H9 (cell line): ENCODE data around the gene RAB26. TPM values are rescaled to one million over a fixed set of nuclear protein-coding genes. Genes with fewer than 3 reads are reported as not detected.
"Not testable (repeated sequence)": the region's sequence is repeated elsewhere in the genome, so short reads cannot be mapped to it uniquely, and the experiment has no call there.

Experiments
- DNase-seq: peaks from one replicate; pipeline ENCODE4 v3.0.0-alpha.2; 2017
- H2AFZ ChIP-seq: one replicate; pipeline ENCODE4 v1.6.1; 2013; ENCODE audit warnings: mild to moderate bottlenecking, low read length, control low read depth, moderate library complexity
- H2AK5ac ChIP-seq: 2 replicates; pipeline ENCODE4 v1.6.1; 2013; ENCODE audit warnings: low read length, control low read depth, mixed read lengths; ENCODE audit not compliant: insufficient read length
- H2BK120ac ChIP-seq: one replicate; pipeline ENCODE4 v1.6.1; 2013; ENCODE audit warnings: low read depth, mild to moderate bottlenecking, low read length, control low read depth, inconsistent platforms; ENCODE audit not compliant: poor library complexity, severe bottlenecking
- H2BK12ac ChIP-seq: 2 replicates; pipeline ENCODE4 v1.6.1; 2013; ENCODE audit warnings: low read length, control low read depth, mixed read lengths, low read depth; ENCODE audit not compliant: insufficient read length
- H2BK15ac ChIP-seq: 2 replicates; pipeline ENCODE4 v1.6.1; 2013; ENCODE audit warnings: low read depth, low read length, control low read depth
- H2BK20ac ChIP-seq: one replicate; pipeline ENCODE4 v1.6.1; 2013; ENCODE audit warnings: low read depth, mild to moderate bottlenecking, low read length, control low read depth, inconsistent platforms; ENCODE audit not compliant: poor library complexity, severe bottlenecking
- H2BK5ac ChIP-seq: 2 replicates; pipeline ENCODE4 v1.6.1; 2013; ENCODE audit warnings: low read length, control low read depth, mixed read lengths; ENCODE audit not compliant: insufficient read length
- H3K14ac ChIP-seq: 2 replicates; pipeline ENCODE4 v1.6.1; 2013; ENCODE audit warnings: low read length, control low read depth; ENCODE audit not compliant: insufficient read depth
- H3K18ac ChIP-seq: 2 replicates; pipeline ENCODE4 v1.6.1; 2013; ENCODE audit warnings: low read depth, mild to moderate bottlenecking, mixed read lengths, low read length, control low read depth; ENCODE audit not compliant: insufficient read length
- H3K23ac ChIP-seq: 2 replicates; pipeline ENCODE4 v1.6.1; 2013; ENCODE audit warnings: low read length, control low read depth, mixed read lengths, low read depth; ENCODE audit not compliant: insufficient read length
- H3K23me2 ChIP-seq: 2 replicates; pipeline ENCODE4 v1.6.1; 2013; ENCODE audit warnings: low read depth, mild to moderate bottlenecking, mixed read lengths, low read length, control low read depth; ENCODE audit not compliant: insufficient read length, poor library complexity, severe bottlenecking
- H3K27ac ChIP-seq: 2 replicates; pipeline ENCODE4 v1.5.1; 2013; ENCODE audit warnings: low read length, control low read depth, mixed read lengths, low read depth; ENCODE audit not compliant: insufficient read length
- H3K27me3 ChIP-seq: 2 replicates; pipeline ENCODE4 v1.6.1; 2013; ENCODE audit warnings: low read length, control low read depth, inconsistent platforms; ENCODE audit not compliant: insufficient read depth
- H3K4ac ChIP-seq: 2 replicates; pipeline ENCODE4 v1.6.1; 2013; ENCODE audit warnings: low read depth, mild to moderate bottlenecking, control low read depth, inconsistent platforms, low read length, moderate library complexity
- H3K4me1 ChIP-seq: 2 replicates; pipeline ENCODE4 v1.6.1; 2013; ENCODE audit warnings: low read length, control low read depth, inconsistent platforms; ENCODE audit not compliant: insufficient read depth
- H3K4me2 ChIP-seq: 2 replicates; pipeline ENCODE4 v1.6.1; 2013; ENCODE audit warnings: low read length, control low read depth, mixed read lengths; ENCODE audit not compliant: insufficient read length, insufficient read depth
- H3K56ac ChIP-seq: 2 replicates; pipeline ENCODE4 v1.6.1; 2013; ENCODE audit warnings: low read depth, mild to moderate bottlenecking, mixed read lengths, low read length, control low read depth; ENCODE audit not compliant: insufficient read length
- H3K79me1 ChIP-seq: 2 replicates; pipeline ENCODE4 v1.6.1; 2013; ENCODE audit warnings: low read depth, mild to moderate bottlenecking, moderate library complexity, low read length, control low read depth, inconsistent platforms; ENCODE audit not compliant: insufficient read depth, poor library complexity, severe bottlenecking
- H3K79me2 ChIP-seq: 2 replicates; pipeline ENCODE4 v1.6.1; 2013; ENCODE audit warnings: low read length, control low read depth, inconsistent platforms; ENCODE audit not compliant: insufficient read depth
- H3K9ac ChIP-seq: 2 replicates; pipeline ENCODE4 v1.6.1; 2013; ENCODE audit warnings: low read length, control low read depth, mixed read lengths; ENCODE audit not compliant: insufficient read length; ENCODE audit errors: extremely low read depth
- H3K9me3 ChIP-seq: one replicate; pipeline ENCODE4 v1.6.1; 2013; ENCODE audit warnings: low read depth, low read length, inconsistent platforms; ENCODE audit not compliant: control insufficient read depth
- H3T11ph ChIP-seq: one replicate; pipeline ENCODE4 v1.6.1; 2013; ENCODE audit warnings: mild to moderate bottlenecking, low read length, control low read depth, inconsistent platforms
- H4K20me1 ChIP-seq: one replicate; pipeline ENCODE4 v1.6.1; 2013; ENCODE audit not compliant: control insufficient read depth, insufficient read length, insufficient read depth
- H4K5ac ChIP-seq: 2 replicates; pipeline ENCODE4 v1.6.1; 2013; ENCODE audit warnings: low read depth, mild to moderate bottlenecking, mixed read lengths, low read length, control low read depth; ENCODE audit not compliant: insufficient read length
- H4K8ac ChIP-seq: replicated peaks from 2 replicates; pipeline ENCODE4 v1.6.1; 2013; ENCODE audit warnings: low read length, control low read depth, mixed read lengths, low read depth; ENCODE audit not compliant: insufficient read length
- H4K91ac ChIP-seq: 2 replicates; pipeline ENCODE4 v1.6.1; 2013; ENCODE audit warnings: low read depth, mild to moderate bottlenecking, moderate library complexity, mixed read lengths, low read length, control low read depth; ENCODE audit not compliant: insufficient read length
- H3K27ac Mint-ChIP-seq, 3 experiments: 2 replicates in 2 of 3; 3 replicates in 1 of 3; pipeline ENCODE4 v1.8.0; 2020 to 2021; ENCODE audit warnings: mixed read lengths in 3 of 3, mild to moderate bottlenecking in 1 of 3, moderate library complexity in 1 of 3
- H3K27me3 Mint-ChIP-seq: 2 replicates; pipeline ENCODE4 v1.8.0; 2021; ENCODE audit warnings: low read depth, mild to moderate bottlenecking, moderate library complexity, mixed read lengths
- H3K36me3 Mint-ChIP-seq, 3 experiments: 2 replicates in 2 of 3; 3 replicates in 1 of 3; pipeline ENCODE4 v1.8.0; 2020 to 2021; ENCODE audit warnings: low read depth in 3 of 3, mixed read lengths in 3 of 3; ENCODE audit not compliant: insufficient read depth in 1 of 3
- H3K4me1 Mint-ChIP-seq, 2 experiments: 2 replicates each; pipeline ENCODE4 v1.8.0; 2020; ENCODE audit warnings: mixed read lengths in 2 of 2
- H3K4me3 Mint-ChIP-seq, 2 experiments: 2 replicates in 1 of 2; 3 replicates in 1 of 2; pipeline ENCODE4 v1.8.0; 2020 to 2021; ENCODE audit warnings: mild to moderate bottlenecking in 2 of 2, mixed read lengths in 2 of 2, moderate library complexity in 1 of 2
- H3K9me3 Mint-ChIP-seq, 2 experiments: 2 replicates in 1 of 2; 3 replicates in 1 of 2; pipeline ENCODE4 v1.8.0; 2020; ENCODE audit warnings: mild to moderate bottlenecking in 2 of 2, mixed read lengths in 2 of 2, moderate library complexity in 1 of 2
- WGBS: extraction: QIAGEN DNeasy Blood & Tissue Kit; methylation state at CpG from one replicate; pipeline ENCODE4 v1.1.7; 2013; ENCODE audit warnings: missing lambda C conversion rate, low lambda C conversion rate, mixed read lengths; ENCODE audit not compliant: insufficient read length; ENCODE audit errors: extremely low coverage; 5-methylcytosine and 5-hydroxymethylcytosine counted together
- long read RNA-seq: library from polyadenylated mRNA; unstranded; transcript quantifications from one replicate; pipeline ENCODE4 v2.0.0, GENCODE V29; 2020
- total RNA-seq: library from RNA; stranded (reverse); gene quantifications from 2 replicates; pipeline ENCODE4 v1.2.1, GENCODE V29; 2021
- TF ChIP-seq, protein P1 (sequence below): fragments of 200-600 bp; sonication (generic); conservative IDR thresholded peaks from 3 replicates; pipeline ENCODE4 v1.8.0; 2021; ENCODE audit warnings: antibody characterized with exemption, mild to moderate bottlenecking

Gene RAB26, protein sequence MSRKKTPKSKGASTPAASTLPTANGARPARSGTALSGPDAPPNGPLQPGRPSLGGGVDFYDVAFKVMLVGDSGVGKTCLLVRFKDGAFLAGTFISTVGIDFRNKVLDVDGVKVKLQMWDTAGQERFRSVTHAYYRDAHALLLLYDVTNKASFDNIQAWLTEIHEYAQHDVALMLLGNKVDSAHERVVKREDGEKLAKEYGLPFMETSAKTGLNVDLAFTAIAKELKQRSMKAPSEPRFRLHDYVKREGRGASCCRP
- 2.4 and 3.0 TPM in 2 replicates for total RNA-seq
- long read RNA-seq, partial matches to known transcripts: 0 of 36 reads
- long read RNA-seq, other reads (novel, unspliced or antisense): 34 of 36 reads

DNA sequence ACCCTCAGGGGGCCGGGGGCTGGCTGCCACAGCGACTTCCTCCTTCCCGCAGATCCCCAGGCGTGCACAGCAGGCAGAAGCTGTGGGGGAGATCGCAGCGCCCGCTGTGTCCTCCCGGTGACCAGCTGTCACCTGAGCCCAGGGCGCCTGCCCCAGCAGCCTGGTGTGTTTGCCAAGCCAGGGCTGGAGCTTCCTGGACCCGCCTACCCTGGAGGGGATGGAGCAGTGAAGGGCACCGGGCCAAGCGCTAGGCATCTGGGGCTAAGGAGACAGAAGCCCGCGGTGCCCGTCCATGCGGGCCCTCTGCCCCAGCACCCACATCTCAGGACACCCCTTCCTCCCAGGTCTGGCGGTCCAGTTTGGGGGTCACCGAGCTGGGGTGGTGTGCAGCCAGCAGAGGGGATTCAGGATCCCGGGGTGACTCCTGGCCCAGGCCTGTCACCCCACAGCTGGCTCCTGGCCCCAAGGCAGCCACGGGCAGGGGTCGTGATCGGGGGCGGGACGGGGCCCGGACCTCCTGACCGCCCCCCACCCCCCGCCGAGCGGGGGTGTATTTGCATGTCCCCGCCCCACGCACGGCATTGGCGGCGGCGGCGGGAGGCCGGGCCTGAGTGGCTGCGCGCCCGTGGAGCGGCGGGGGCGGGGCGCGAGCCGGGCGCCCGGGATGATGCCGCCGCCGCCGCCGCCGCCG is at the start of gene RAB26:
RAB26 (plus strand) TSS at position 645 of the 691 bp plus-strand sequence. CDS start 159 bp downstream, outside the sequence.
- H2AK5ac ChIP-seq: no peak within 1 kb of the TSS
- H2BK12ac ChIP-seq: no peak within 1 kb of the TSS
- no peak within 1 kb of the TSS for H2AFZ ChIP-seq
- Mint-ChIP-seq H3K9me3 (no peaks in the 10 kb centered on the region; a peak in 1 of 5 replicates), H3K36me3 (peaks cover 2 to 22% (median 15%) of the 10 kb centered on the region in 3 experiments; a peak in 6 of 7 replicates), H3K4me1 (peaks cover 26 to 34% of the 10 kb centered on the region in 2 experiments), H3K27ac (no peak within 1 kb of the TSS), H3K4me3 (peak within 1 kb of the TSS; percentile 58 to 80), H3K27me3 (peaks cover 29% of the 10 kb centered on the region)
- H4K8ac ChIP-seq: no peak within 1 kb of the TSS
- H3K27me3 ChIP-seq: no peaks in the 10 kb centered on the region
- no peak within 1 kb of the TSS for H3K23ac ChIP-seq
- H3K4ac ChIP-seq: no peak within 1 kb of the TSS
- TF ChIP-seq, protein P1, sequence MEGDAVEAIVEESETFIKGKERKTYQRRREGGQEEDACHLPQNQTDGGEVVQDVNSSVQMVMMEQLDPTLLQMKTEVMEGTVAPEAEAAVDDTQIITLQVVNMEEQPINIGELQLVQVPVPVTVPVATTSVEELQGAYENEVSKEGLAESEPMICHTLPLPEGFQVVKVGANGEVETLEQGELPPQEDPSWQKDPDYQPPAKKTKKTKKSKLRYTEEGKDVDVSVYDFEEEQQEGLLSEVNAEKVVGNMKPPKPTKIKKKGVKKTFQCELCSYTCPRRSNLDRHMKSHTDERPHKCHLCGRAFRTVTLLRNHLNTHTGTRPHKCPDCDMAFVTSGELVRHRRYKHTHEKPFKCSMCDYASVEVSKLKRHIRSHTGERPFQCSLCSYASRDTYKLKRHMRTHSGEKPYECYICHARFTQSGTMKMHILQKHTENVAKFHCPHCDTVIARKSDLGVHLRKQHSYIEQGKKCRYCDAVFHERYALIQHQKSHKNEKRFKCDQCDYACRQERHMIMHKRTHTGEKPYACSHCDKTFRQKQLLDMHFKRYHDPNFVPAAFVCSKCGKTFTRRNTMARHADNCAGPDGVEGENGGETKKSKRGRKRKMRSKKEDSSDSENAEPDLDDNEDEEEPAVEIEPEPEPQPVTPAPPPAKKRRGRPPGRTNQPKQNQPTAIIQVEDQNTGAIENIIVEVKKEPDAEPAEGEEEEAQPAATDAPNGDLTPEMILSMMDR: no peak
- H3K79me1 ChIP-seq: no peaks in the 10 kb centered on the region
- H3K23me2 ChIP-seq: peaks cover 16% of the 10 kb centered on the region
- no peak within 1 kb of the TSS; the same call in 1 of the 2 replicates for H3K14ac ChIP-seq
- no peaks in the 10 kb centered on the region for H3K79me2 ChIP-seq
- no peak within 1 kb of the TSS for H3K18ac ChIP-seq
- no peak within 1 kb of the TSS for H3K27ac ChIP-seq
- peak; percentile 85 for DNase-seq
- no peak within 1 kb of the TSS for H2BK5ac ChIP-seq
- no peak within 1 kb of the TSS for H3K56ac ChIP-seq
- WGBS: no CpG with 5 or more reads among the region's 55 CpGs
- H2BK15ac ChIP-seq: no peak within 1 kb of the TSS
- no peak within 1 kb of the TSS for H4K91ac ChIP-seq
- H3K9me3 ChIP-seq: no peaks in the 10 kb centered on the region
- no peak within 1 kb of the TSS for H4K5ac ChIP-seq
- peak within 1 kb of the TSS; percentile 56 for H3K4me2 ChIP-seq
- no peak within 1 kb of the TSS for H3T11ph ChIP-seq
- no peaks in the 10 kb centered on the region for H4K20me1 ChIP-seq
- H3K4me1 ChIP-seq: peaks cover 3% of the 10 kb centered on the region; the same call in 1 of the 2 replicates
- H3K9ac ChIP-seq: no peak within 1 kb of the TSS
- H2BK20ac ChIP-seq: no peak within 1 kb of the TSS
- no peak within 1 kb of the TSS for H2BK120ac ChIP-seq

DNA sequence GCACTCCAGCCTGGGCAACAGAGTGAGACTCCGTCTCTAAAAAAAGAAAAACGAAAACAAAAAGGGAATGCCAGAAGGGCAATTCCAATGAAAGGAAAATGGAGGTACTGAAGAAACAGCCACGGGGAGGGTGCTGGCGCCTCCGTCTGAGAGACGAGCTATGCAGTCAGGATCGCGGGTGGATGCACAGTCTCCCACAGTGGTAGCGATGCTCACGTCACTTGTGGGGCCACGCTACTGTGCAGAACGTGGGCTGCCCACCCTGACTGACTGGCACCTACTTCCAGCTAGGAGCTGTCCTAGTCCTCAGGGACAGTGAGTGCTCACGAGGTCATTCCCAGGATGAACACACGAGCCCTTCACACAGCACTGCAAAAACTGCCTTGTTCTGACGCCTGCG is 46.8 kb upstream of the RAB26 start:
- H3K27me3 Mint-ChIP-seq, H2BK15ac ChIP-seq, H3K56ac ChIP-seq, H3K27ac ChIP-seq, H2BK120ac ChIP-seq, H3K79me1 ChIP-seq, H3K18ac ChIP-seq, H2BK20ac ChIP-seq, H3K4me3 Mint-ChIP-seq, H3K9me3 ChIP-seq, H3K4ac ChIP-seq, H3T11ph ChIP-seq, H3K4me1 ChIP-seq, H3K14ac ChIP-seq, H2AK5ac ChIP-seq, H3K4me2 ChIP-seq, DNase-seq, H2BK12ac ChIP-seq, H4K5ac ChIP-seq, H3K27me3 ChIP-seq, H2BK5ac ChIP-seq, H3K9me3 Mint-ChIP-seq, H3K4me1 Mint-ChIP-seq, H3K79me2 ChIP-seq, H2AFZ ChIP-seq, H3K23me2 ChIP-seq, H4K91ac ChIP-seq, H3K9ac ChIP-seq, H3K23ac ChIP-seq, H4K8ac ChIP-seq, H4K20me1 ChIP-seq: not testable (repeated sequence)
- peaks cover 5 to 33% (median 9%) of the 10 kb centered on the region in 3 experiments; a peak in 6 of 7 replicates for H3K36me3 Mint-ChIP-seq
- WGBS: no CpG with 5 or more reads among the region's 16 CpGs
- H3K27ac Mint-ChIP-seq: 0 out of 7 replicates have a peak overlapping the region, but pooled peaks of 1 of the 3 experiments have one; percentile 32
